Kidney capillary endothelial cell (primary cell): ENCODE results near the gene MEX3D.
A peak's percentile ranks its signal among the peaks of the same experiment; 100 is the strongest.

Source experiments
- DNase-seq: peaks from one replicate; pipeline ENCODE4 v3.0.0-alpha.2; 2018; ENCODE audit warnings: low spot score

Gene MEX3D

GRCh38 chr19:1593501-1593772 lies 25.3 kb upstream of the MEX3D start:
- DNase-seq = no peak

- peak; percentile 96 for DNase-seq
Measured at GRCh38 chr19:1592755-1593500, 24.8 kb upstream of the MEX3D start, which contains the start of gene MBD3. Gene MBD3, minus strand, starts transcription at chr19:1592865. Its CDS starts 234 bp downstream, at chr19:1592631.

GRCh38 chr19:1592024-1592754 lies 24.1 kb upstream of the MEX3D start:
- DNase-seq = peak; percentile 83

GRCh38 chr19:1591421-1592023 lies 23.4 kb upstream of the MEX3D start:
- no peak for DNase-seq

- DNase-seq = no peak
Measured at GRCh38 chr19:1590641-1591397, 22.7 kb upstream of the MEX3D start.

GRCh38 chr19:1587872-1588271 lies 19.7 kb upstream of the MEX3D start:
- no peak for DNase-seq

GRCh38 chr19:1585243-1585580 lies 17.1 kb upstream of the MEX3D start:
- no peak for DNase-seq

GRCh38 chr19:1584500-1585242 lies 16.5 kb upstream of the MEX3D start:
- DNase-seq = no peak

GRCh38 chr19:1582201-1582600 lies 14.1 kb upstream of the MEX3D start:
- no peak for DNase-seq

- no peak for DNase-seq
Measured at GRCh38 chr19:1580957-1581356, 12.8 kb upstream of the MEX3D start.

- no peak for DNase-seq
Measured at GRCh38 chr19:1580382-1580781, 12.3 kb upstream of the MEX3D start.

GRCh38 chr19:1579222-1579621 lies 11.1 kb upstream of the MEX3D start:
- no peak for DNase-seq

- DNase-seq = no peak
Measured at GRCh38 chr19:1577929-1578618, 9.9 kb upstream of the MEX3D start.

- no peak for DNase-seq
Measured at GRCh38 chr19:1577090-1577928, 9.2 kb upstream of the MEX3D start.

GRCh38 chr19:1576242-1577089 lies 8.3 kb upstream of the MEX3D start:
- DNase-seq = no peak

GRCh38 chr19:1575323-1576241 lies 7.5 kb upstream of the MEX3D start:
- no peak for DNase-seq

GRCh38 chr19:1574354-1575136 lies 6.4 kb upstream of the MEX3D start:
- no peak for DNase-seq

GRCh38 chr19:1572795-1573194 lies 4.7 kb upstream of the MEX3D start:
- no peak for DNase-seq
